WERI-Rb-1 (cell line): ENCODE results near the gene DRICH1.
"Not testable (repeated sequence)": the region's sequence is repeated elsewhere in the genome, so short reads cannot be mapped to it uniquely, and the experiment has no call there.

Experiments used
- DNase-seq: peaks from one replicate; pipeline ENCODE4 v3.0.0-alpha.2; 2020
- H3K27ac ChIP-seq: fragments of 250-450 bp; sonication (Bioruptor Pico); 2 replicates; pipeline ENCODE4 v1.5.1; 2020; ENCODE audit warnings: mild to moderate bottlenecking, moderate library complexity
- H3K27me3 ChIP-seq: fragments of 250-450 bp; sonication (Bioruptor Pico); 2 replicates; pipeline ENCODE4 v1.5.1; 2021; ENCODE audit warnings: mild to moderate bottlenecking, low read depth, moderate library complexity; ENCODE audit not compliant: insufficient read depth, severe bottlenecking
- H3K36me3 ChIP-seq: fragments of 250-450 bp; sonication (Bioruptor Pico); 2 replicates; pipeline ENCODE4 v1.5.1; 2020; ENCODE audit warnings: mild to moderate bottlenecking, moderate library complexity
- H3K4me3 ChIP-seq: 2 replicates; pipeline ENCODE4 v1.5.1; 2011; ENCODE audit warnings: low read depth, mild to moderate bottlenecking, control low read depth, low read length
- H3K9me3 ChIP-seq: fragments of 250-450 bp; sonication (Bioruptor Pico); 2 replicates; pipeline ENCODE4 v1.5.1; 2021; ENCODE audit warnings: mild to moderate bottlenecking, moderate library complexity; ENCODE audit not compliant: severe bottlenecking
- CTCF ChIP-seq: IDR thresholded peaks from 2 replicates; pipeline ENCODE4 v1.5.1; 2011; ENCODE audit warnings: low read depth, mild to moderate bottlenecking, control low read depth, inconsistent platforms, low read length

Gene DRICH1

GRCh38 chr22:23670378-23671295 lies 38.5 kb upstream of the DRICH1 start:
- Histone ChIP-seq H3K27me3 (no peaks in the 10 kb centered on the region), H3K27ac (no peak overlapping the region), H3K36me3 (no peaks in the 10 kb centered on the region), H3K9me3 (no peaks in the 10 kb centered on the region), H3K4me3 (no peak overlapping the region)
- DNase-seq = no peak
- no peak for TF ChIP-seq CTCF

GRCh38 chr22:23660381-23660780 lies 28.3 kb upstream of the DRICH1 start:
- H3K27me3 ChIP-seq, H3K27ac ChIP-seq, H3K9me3 ChIP-seq, H3K4me3 ChIP-seq, DNase-seq: not testable (repeated sequence)
- peaks cover 15% of the 10 kb centered on the region for H3K36me3 ChIP-seq

- Histone ChIP-seq H3K36me3 (peaks cover 15% of the 10 kb centered on the region), H3K27ac (no peak overlapping the region), H3K27me3 (no peaks in the 10 kb centered on the region), H3K9me3 (peaks cover 5% of the 10 kb centered on the region), H3K4me3 (no peak overlapping the region)
- no peak for TF ChIP-seq CTCF
- DNase-seq = no peak
These were observed 25.6 kb upstream of the DRICH1 start for GRCh38 chr22:23657727-23658126.

GRCh38 chr22:23655891-23656475 lies 23.9 kb upstream of the DRICH1 start:
- Histone ChIP-seq H3K9me3 (no peaks in the 10 kb centered on the region), H3K27ac (no peak overlapping the region), H3K36me3 (peaks cover 9% of the 10 kb centered on the region; the same call in 1 of the 2 replicates), H3K4me3 (no peak overlapping the region), H3K27me3 (no peaks in the 10 kb centered on the region)
- TF ChIP-seq CTCF = no peak
- no peak for DNase-seq

GRCh38 chr22:23652711-23653110 lies 20.6 kb upstream of the DRICH1 start:
- H3K27me3 ChIP-seq = no peaks in the 10 kb centered on the region
- H3K4me3 ChIP-seq = no peak overlapping the region
- TF ChIP-seq CTCF = no peak
- H3K9me3 ChIP-seq = no peaks in the 10 kb centered on the region
- H3K27ac ChIP-seq = no peak overlapping the region
- peaks cover 10% of the 10 kb centered on the region; the same call in 1 of the 2 replicates for H3K36me3 ChIP-seq
- no peak for DNase-seq

- Histone ChIP-seq H3K27me3 (no peaks in the 10 kb centered on the region), H3K4me3 (no peak overlapping the region), H3K36me3 (peaks cover 10% of the 10 kb centered on the region; the same call in 1 of the 2 replicates), H3K27ac (no peak overlapping the region), H3K9me3 (no peaks in the 10 kb centered on the region)
- no peak for TF ChIP-seq CTCF
- no peak for DNase-seq
These were observed 20.2 kb upstream of the DRICH1 start for GRCh38 chr22:23652286-23652685.
